Left lobe of liver (tissue), 2 donors: ENCODE measurements around the gene FAM241B. TPM values are rescaled to one million over a fixed set of nuclear protein-coding genes. Genes with fewer than 3 reads are reported as not detected.

Experiments used
- ATAC-seq: fragments of 200-7000 bp; cut with Tn5 transposase; one replicate; pipeline ENCODE4 v1.9.1; 2020; ENCODE audit warnings: mild to moderate bottlenecking, moderate library complexity
- DNase-seq: peaks from one replicate; pipeline ENCODE4 v3.0.0-alpha.2; 2020; ENCODE audit warnings: low spot score
- total RNA-seq: library from RNA; stranded (reverse); gene quantifications from one replicate; pipeline ENCODE4 v1.2.1, GENCODE V29; 2021
- donor health status: DM: no; HTN: no; CAD: no; lungs with moderate emphysema.
- donor health status: DM: no; HTN: yes; CAD: no.

The FAM241B gene
- total RNA-seq, 1 donor from 2014 or later = 1.2 TPM

- no peak for DNase-seq
- ATAC-seq = no peak
Measured at GRCh38 chr10:69662901-69663300, 32.9 kb downstream of the FAM241B start.

- DNase-seq (no peak), ATAC-seq (no peak)
Measured at GRCh38 chr10:69663369-69663947, 33.4 kb downstream of the FAM241B start.

- peak; percentile 26 for ATAC-seq
- DNase-seq = no peak
Measured at GRCh38 chr10:69665474-69666320, 35.6 kb downstream of the FAM241B start.

- ATAC-seq (no peak), DNase-seq (no peak)
Measured at GRCh38 chr10:69666756-69667155, 36.7 kb downstream of the FAM241B start.

GRCh38 chr10:69668721-69669120, 38.7 kb downstream of the FAM241B start:
- ATAC-seq = no peak

GRCh38 chr10:69669409-69669808, 39.4 kb downstream of the FAM241B start:
- DNase-seq (no peak), ATAC-seq (no peak)

More at GRCh38 chr10:69668721-69669120, 38.7 kb downstream of the FAM241B start:
- no peak for DNase-seq

- ATAC-seq (no peak), DNase-seq (no peak)
Measured at GRCh38 chr10:69673521-69673920, 43.5 kb downstream of the FAM241B start.

- ATAC-seq (no peak), DNase-seq (no peak)
Measured at GRCh38 chr10:69674786-69675185, 44.7 kb downstream of the FAM241B start.

- no peak for DNase-seq
- ATAC-seq = no peak
Measured at GRCh38 chr10:69676301-69676700, 46.3 kb downstream of the FAM241B start.

- ATAC-seq (peak; percentile 13), DNase-seq (no peak)
Measured at GRCh38 chr10:69677985-69678654, 48.1 kb downstream of the FAM241B start.

- ATAC-seq (no peak), DNase-seq (no peak)
Measured at GRCh38 chr10:69679736-69680135, 49.7 kb downstream of the FAM241B start.

GRCh38 chr10:69680610-69681009, 50.6 kb downstream of the FAM241B start:
- DNase-seq (no peak), ATAC-seq (no peak)

- DNase-seq (no peak), ATAC-seq (no peak)
Measured at GRCh38 chr10:69681436-69681835, 51.4 kb downstream of the FAM241B start.

- no peak for ATAC-seq
- DNase-seq = no peak
Measured at GRCh38 chr10:69682955-69683474, 53.0 kb downstream of the FAM241B start.

Other genes with a start within 250 kb of the FAM241B start
- gene TACR2, start 213.3 kb upstream of the FAM241B start, total RNA-seq = not detected
- 3.8 TPM for gene TSPAN15, start 178.8 kb upstream of the FAM241B start, total RNA-seq
- gene NEUROG3, start 56.8 kb upstream of the FAM241B start, total RNA-seq = not detected
- gene COL13A1, start 171.7 kb downstream of the FAM241B start, total RNA-seq = 0.48 TPM